ENCODE results near the gene PRPF38A.

PRPF38A gene

DNA sequence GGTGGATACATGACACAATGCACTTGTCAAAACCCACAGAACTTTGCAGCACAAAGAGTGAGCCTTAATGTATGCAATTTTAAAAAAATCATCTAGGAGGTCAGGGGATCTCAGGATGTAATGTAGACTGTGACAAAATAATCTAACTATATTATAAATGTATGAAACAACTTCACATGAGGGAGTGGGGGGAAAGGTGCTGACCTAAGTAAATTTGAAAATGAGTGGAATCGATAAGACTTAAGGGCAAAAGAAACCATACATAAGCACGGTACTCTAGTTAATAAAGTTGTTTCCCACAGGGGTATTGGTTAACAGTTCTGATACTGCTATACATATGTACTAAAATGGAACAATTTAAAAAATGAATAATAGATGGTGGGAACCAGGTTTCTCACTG lies 64.7 kb downstream of the PRPF38A start:
- DNase-seq: no peak

Measured in activated CD8-positive, alpha-beta memory T cell treated with anti-CD3 and anti-CD28 coated beads, Interleukin-2, amount 50 U/mL, for 48 hours (primary cell).